K562 (cell line): ENCODE data around the gene MGA. TPM values are rescaled to one million over a fixed set of nuclear protein-coding genes. Genes with fewer than 3 reads are reported as not detected.

Experiments used
- ATAC-seq: fragments of 200-7000 bp; cut with Tn5 transposase; 3 replicates; pipeline ENCODE4 v1.9.1; 2020; ENCODE audit warnings: moderate library complexity
- BruUV-seq: library from RNA; stranded (reverse); fragments of 400-500 nt; replicated peaks from 2 replicates; lab custom pipeline; 2021; lab: Mats Ljungman, UMichigan
- CTCF ChIA-PET: fragments of 300-600 bp; formaldehyde crosslinking; extraction: SDS; loops from one replicate; lab custom pipeline; 2021; ENCODE audit warnings: low intra/inter-chr PET ratio; lab: Yijun Ruan, JAX
- POLR2A ChIA-PET: fragments of 300-600, 350-650 bp; sonication (Branson Sonifier 250); formaldehyde crosslinking; extraction: SDS; loops from one replicate; lab custom pipeline; 2021; ENCODE audit warnings: antibody characterized with exemption, inconsistent platforms; lab: Yijun Ruan, JAX
- DNase-seq, 4 experiments: peaks; one replicate each; pipeline versions ENCODE4 v3.0.0 to v3.0.0-alpha.2; 2011 to 2018; ENCODE audit warnings: low spot score in 3 of 4, mixed read lengths in 3 of 4; ENCODE audit errors: extremely low read depth in 1 of 4
- FAIRE-seq: peaks from 2 replicates; lab custom pipeline; 2011; peaks lifted over from hg19 to GRCh38; lab: Jason Lieb, UNC
- H2AFZ ChIP-seq: 2 replicates; pipeline ENCODE4 v1.6.0; 2011; ENCODE audit warnings: low read depth, low read length, control low read depth, inconsistent platforms
- H3K27ac ChIP-seq: fragments of 200-600 bp; 3 replicates; pipeline ENCODE4 v1.8.0; 2011; ENCODE audit warnings: low read depth, mild to moderate bottlenecking, control low read depth, inconsistent platforms, low read length, moderate library complexity, mixed read lengths; ENCODE audit errors: extremely low read depth
- H3K27me3 ChIP-seq, 2 experiments: fragments of 300-600 bp in 1 of 2; 2 replicates in 1 of 2; 3 replicates in 1 of 2; pipeline versions ENCODE4 v1.6.0 to v1.8.0; 2011; ENCODE audit warnings: inconsistent platforms in 2 of 2, low read length in 2 of 2, mild to moderate bottlenecking in 1 of 2, mixed read lengths in 1 of 2, moderate library complexity in 1 of 2; ENCODE audit not compliant: control insufficient read depth in 2 of 2, insufficient read depth in 2 of 2
- H3K36me3 ChIP-seq: fragments of 300-600 bp; 3 replicates; pipeline ENCODE4 v1.8.0; 2011; ENCODE audit warnings: mild to moderate bottlenecking, low read length, inconsistent platforms; ENCODE audit not compliant: control insufficient read depth, insufficient read depth
- H3K4me1 ChIP-seq, 2 experiments: fragments of 200-600 bp in 1 of 2; replicated peaks in 1 of 2; 2 replicates in 1 of 2; 3 replicates in 1 of 2; pipeline versions ENCODE4 v1.5.1 to v1.8.0; 2011; ENCODE audit warnings: inconsistent platforms in 2 of 2, low read length in 2 of 2, mild to moderate bottlenecking in 1 of 2, mixed read lengths in 1 of 2, moderate library complexity in 1 of 2; ENCODE audit not compliant: control insufficient read depth in 2 of 2, insufficient read depth in 2 of 2
- H3K4me2 ChIP-seq: 2 replicates; pipeline ENCODE4 v1.6.1; 2011; ENCODE audit warnings: low read length, control low read depth, inconsistent platforms, mixed read lengths; ENCODE audit not compliant: insufficient read depth
- H3K4me3 ChIP-seq: fragments of 200-600 bp; sonication (generic), shearing (Covaris generic); 2 replicates; pipeline ENCODE4 v1.5.1; 2016; ENCODE audit warnings: control low read depth, inconsistent platforms
- H3K79me2 ChIP-seq: fragments of 200-600 bp; 3 replicates; pipeline ENCODE4 v1.8.0; 2011; ENCODE audit warnings: low read length, inconsistent platforms; ENCODE audit not compliant: control insufficient read depth, insufficient read depth
- H3K9ac ChIP-seq, 2 experiments: 2 replicates each; pipeline versions ENCODE4 v1.6.0 to v1.6.1; 2011; ENCODE audit warnings: low read depth in 2 of 2, low read length in 2 of 2, control low read depth in 1 of 2, inconsistent platforms in 1 of 2, mild to moderate bottlenecking in 1 of 2, mixed read lengths in 1 of 2; ENCODE audit not compliant: insufficient read depth in 1 of 2
- H3K9me1 ChIP-seq: one replicate; pipeline ENCODE4 v1.6.0; 2011; ENCODE audit warnings: inconsistent platforms, mild to moderate bottlenecking, low read length, moderate library complexity; ENCODE audit not compliant: control insufficient read depth, insufficient read depth
- H3K9me3 ChIP-seq: replicated peaks from 2 replicates; pipeline ENCODE4 v1.5.1; 2011; ENCODE audit warnings: low read depth, low read length, inconsistent platforms; ENCODE audit not compliant: control insufficient read depth, insufficient read depth
- H4K20me1 ChIP-seq: replicated peaks from 2 replicates; pipeline ENCODE4 v1.6.1; 2011; ENCODE audit warnings: low read length, inconsistent platforms, mixed read lengths; ENCODE audit not compliant: control insufficient read depth, insufficient read depth
- ADNP ChIP-seq: fragments of 200-800 bp; sonication (Bioruptor generic); IDR thresholded peaks from 2 replicates; pipeline ENCODE4 v1.6.1; 2016; ENCODE audit warnings: missing genetic modification characterization, missing compliant biosample characterization
- CBX2 ChIP-seq: fragments of 200-600 bp; sonication (generic); IDR thresholded peaks from one replicate; pipeline ENCODE4 v1.6.1; 2012; ENCODE audit warnings: mild to moderate bottlenecking, low read length, inconsistent platforms; ENCODE audit not compliant: insufficient read depth, poor library complexity, severe bottlenecking
- E2F6 ChIP-seq, 2 experiments: IDR thresholded peaks; 2 replicates each; pipeline ENCODE4 v1.6.1; 2011; ENCODE audit warnings: borderline replicate concordance in 1 of 2, control low read depth in 1 of 2, low read depth in 1 of 2, low read length in 1 of 2, mild to moderate bottlenecking in 1 of 2, mixed read lengths in 1 of 2, moderate library complexity in 1 of 2; ENCODE audit not compliant: insufficient read depth in 1 of 2, insufficient read length in 1 of 2, poor library complexity in 1 of 2, severe bottlenecking in 1 of 2; ENCODE audit errors: extremely low read depth in 1 of 2
- JUN ChIP-seq, 2 experiments: sonication (generic) in 1 of 2; formaldehyde crosslinking in 1 of 2; IDR thresholded peaks; 2 replicates each; pipeline versions ENCODE4 v1.6.1 to v1.8.0; 2012 to 2022; ENCODE audit warnings: borderline replicate concordance in 2 of 2, mild to moderate bottlenecking in 2 of 2, improper control_type of control experiment in 1 of 2, low read depth in 1 of 2, low read length in 1 of 2, missing genetic modification reagents in 1 of 2
- KAT2B ChIP-seq: IDR thresholded peaks from one replicate; pipeline ENCODE4 v1.6.1; 2012; ENCODE audit warnings: low read depth, mild to moderate bottlenecking, control low read depth, inconsistent platforms, low read length, moderate library complexity
- KDM5B ChIP-seq: fragments of 200-600 bp; sonication (generic); IDR thresholded peaks from 2 replicates; pipeline ENCODE4 v1.6.1; 2012; ENCODE audit warnings: low read depth, mild to moderate bottlenecking, moderate library complexity, low read length, control low read depth, inconsistent platforms; ENCODE audit not compliant: insufficient replicate concordance
- TARDBP ChIP-seq: fragments of 450-650 bp; IDR thresholded peaks from 2 replicates; pipeline ENCODE4 v1.6.1; 2016
- TCF15 ChIP-seq: fragments of 250-450 bp; sonication (Bioruptor Pico); IDR thresholded peaks from 2 replicates; pipeline ENCODE4 v1.8.0; 2022; ENCODE audit warnings: moderate library complexity, mild to moderate bottlenecking, inconsistent platforms
- USF1 ChIP-seq: sonication (generic); formaldehyde crosslinking; IDR thresholded peaks from 2 replicates; pipeline ENCODE4 v1.9.0; 2022; ENCODE audit warnings: mild to moderate bottlenecking, missing genetic modification reagents
- ZBTB12 ChIP-seq: fragments of 250-450 bp; sonication (Bioruptor Pico); IDR thresholded peaks from 2 replicates; pipeline ENCODE4 v1.4.0; 2020
- ZBTB7A ChIP-seq: IDR thresholded peaks from 2 replicates; pipeline ENCODE4 v1.6.1; 2011; ENCODE audit warnings: low read depth, mild to moderate bottlenecking, low read length, moderate library complexity, borderline replicate concordance; ENCODE audit not compliant: control insufficient read depth
- ZFP30 ChIP-seq: fragments of 250-450 bp; sonication (Bioruptor Pico); IDR thresholded peaks from 2 replicates; pipeline ENCODE4 v1.8.0; 2022; ENCODE audit warnings: moderate library complexity, mild to moderate bottlenecking, inconsistent platforms, borderline replicate concordance
- ZNF224 ChIP-seq: sonication (generic); formaldehyde crosslinking; IDR thresholded peaks from 2 replicates; pipeline ENCODE4 v1.8.0; 2022; ENCODE audit warnings: mild to moderate bottlenecking, missing genetic modification reagents
- WGBS: fragments of 100-300 bp; shearing (Covaris generic); methylation state at CpG from one replicate; pipeline ENCODE4 v1.1.6; 2016; ENCODE audit warnings: low coverage, mixed read lengths; ENCODE audit not compliant: insufficient coverage; ENCODE audit errors: missing lambda C conversion rate; 5-methylcytosine and 5-hydroxymethylcytosine counted together
- in situ Hi-C: fragments of 300-500 bp; cut with MboI; formaldehyde crosslinking; loops from 4 replicates; pipeline ENCODE4 v1.15.0; 2018; ENCODE audit warnings: inconsistent platforms, mixed read lengths
- intact Hi-C: fragments of 100-400 bp; cut with micrococcal nuclease; formaldehyde crosslinking; loops from 2 replicates; pipeline ENCODE4 v1.14.2; 2022
- polyA plus RNA-seq, 8 experiments: library from polyadenylated mRNA; depleted of rRNA in 4 of 8; stranded (reverse) in 5 of 8; unstranded in 3 of 8; fragments of >200 nt; fragmentation: Nextera tagmentation in 2 of 8; fragmentation: Illumina TruSeq in 1 of 8; extraction: Ambion mirVana in 2 of 8; extraction: Trizol in 1 of 8; gene quantifications; 2 replicates each; pipeline versions ENCODE4 v1.2.1 to v1.2.3, GENCODE V29; 2011 to 2014; ENCODE audit warnings: inconsistent platforms in 1 of 8, missing spikeins in 1 of 8
- total RNA-seq, 7 experiments: library from RNA; depleted of rRNA in 6 of 7; stranded (reverse); fragments of >200 nt in 6 of 7; fragmentation: Illumina TruSeq in 2 of 7; extraction: Trizol in 2 of 7; gene quantifications; 2 replicates each; pipeline versions ENCODE4 v1.2.1 to v1.2.3, GENCODE V29; 2011 to 2021; ENCODE audit warnings: low replicate concordance in 1 of 7

MGA gene
- total and polyA plus RNA-seq, 9 of the 15 experiments (the other 6 are each of a cell fraction or from before 2014, with no cell fraction given): 4.7 to 56.1 (median 21.1) TPM

- TF ChIP-seq ZNF224 (CRISPR knock-in tag) (peak; percentile 97), KDM5B (peak; percentile 60), E2F6 (IDR thresholded peaks at IDR 0.05; ENCODE audit: borderline replicate concordance in 1 of 2, extremely low read depth in 1 of 2, insufficient read depth in 1 of 2, insufficient read length in 1 of 2, low read depth in 1 of 2, low read length in 1 of 2, poor library complexity in 1 of 2, severe bottlenecking in 1 of 2) (peak; percentile 94 to 99)
Observed at GRCh38 chr15:41660235-41661077, at the start of gene MGA (continued).

- ATAC-seq: no peak
- intact Hi-C loops: no loop called here
- no peak overlapping the region for H2AFZ ChIP-seq
- H3K9me3 ChIP-seq: 0 out of 2 replicates have a peak, but pooled peaks cover 6% of the 10 kb centered on the region
- no peaks in the 10 kb centered on the region for H3K4me1 ChIP-seq
- no TSS peak for BruUV-seq
- H3K9ac ChIP-seq: no peak overlapping the region
- ChIA-PET POLR2A (no interaction called here), CTCF (no interaction called here)
- no peak for FAIRE-seq
- H3K27me3 ChIP-seq: no peaks in the 10 kb centered on the region
- no peak for DNase-seq
- H3K27ac ChIP-seq: no peak overlapping the region
- H3K4me3 ChIP-seq: no peak overlapping the region
- in situ Hi-C loops: no loop called here
- WGBS: 64% methylated on average over 14 of the region's 18 CpGs
- no peaks in the 10 kb centered on the region for H3K36me3 ChIP-seq
- no peak overlapping the region for H3K4me2 ChIP-seq
- no peaks in the 10 kb centered on the region for H3K79me2 ChIP-seq
- H3K9me1 ChIP-seq: no peaks in the 10 kb centered on the region
- H4K20me1 ChIP-seq: no peaks in the 10 kb centered on the region
- no peak for TF ChIP-seq ZFP30 (CRISPR knock-in tag)
- TF ChIP-seq JUN (IDR thresholded peaks at IDR 0.05; ENCODE audit: borderline replicate concordance, low read depth, low read length): no peak
- TF ChIP-seq JUN (CRISPR knock-in tag; IDR thresholded peaks at IDR 0.05; ENCODE audit: borderline replicate concordance): no peak
- TF ChIP-seq ZBTB12: no peak
- no peak for TF ChIP-seq ADNP (tag)
- no peak for TF ChIP-seq ZBTB7A
- TF ChIP-seq TARDBP: no peak
- TF ChIP-seq CBX2: no peak
- no peak for TF ChIP-seq USF1 (CRISPR knock-in tag)
- TF ChIP-seq KAT2B: no peak
- TF ChIP-seq TCF15 (CRISPR knock-in tag): no peak
Observed at GRCh38 chr15:41620536-41621199, 39.5 kb upstream of the MGA start.
